GM10266 (cell line): ENCODE data around the gene FAM131C.

ENCODE experiments used
- DNase-seq: peaks from one replicate; pipeline ENCODE4 v3.0.0; 2012; ENCODE audit errors: extremely low spot score
- CTCF ChIP-seq: IDR thresholded peaks from 2 replicates; pipeline ENCODE4 v1.5.1; 2012; ENCODE audit warnings: mild to moderate bottlenecking, low read depth; ENCODE audit not compliant: control insufficient read depth, insufficient read depth; ENCODE audit errors: missing control alignments

Gene FAM131C

GRCh38 chr1:16070640-16071355 lies 2.7 kb downstream of the FAM131C start:
- no peak for DNase-seq
- TF ChIP-seq CTCF: no peak

- DNase-seq: no peak
- no peak for TF ChIP-seq CTCF
Observed at GRCh38 chr1:16068356-16069270, 4.8 kb downstream of the FAM131C start.

GRCh38 chr1:16067933-16068332 lies 5.5 kb downstream of the FAM131C start:
- TF ChIP-seq CTCF: no peak
- no peak for DNase-seq

- DNase-seq: no peak
- TF ChIP-seq CTCF: no peak
Observed at GRCh38 chr1:16067127-16067768, 6.2 kb downstream of the FAM131C start.

- no peak for TF ChIP-seq CTCF
- no peak for DNase-seq
Observed at GRCh38 chr1:16066245-16066644, 7.2 kb downstream of the FAM131C start.

GRCh38 chr1:16065269-16065576 lies 8.2 kb downstream of the FAM131C start:
- no peak for DNase-seq
- TF ChIP-seq CTCF: no peak
